ENCODE results near the gene KCNQ5. TPM values are rescaled to one million over a fixed set of nuclear protein-coding genes. Genes with fewer than 3 reads are reported as not detected.

Gene KCNQ5
- total RNA-seq, 1 experiment from 2014 or later = 9.4 TPM

GRCh38 chr6:72930556-72931132 is 308.8 kb downstream of the KCNQ5 start:
- intact Hi-C loops (cut with micrococcal nuclease; ENCODE audit: unreplicated experiment) = no loop called here
- in situ Hi-C loops (cut with HindIII; ENCODE audit: low pct_unique_long_range_greater_than_20kb, low sequenced_read_pairs) = no loop called here
- DNase-seq (ENCODE audit: low read depth, low spot score) (no peak), ATAC-seq (no peak)
- H3K4me3 ChIP-seq (ENCODE audit: low read depth in 2 of 2, low read length in 2 of 2) = no peak overlapping the region
- H3K27me3 ChIP-seq (ENCODE audit: control insufficient read depth, insufficient read depth, low read length) = no peaks in the 10 kb centered on the region
- no TSS peak for BruUV-seq (replicated peaks)
- no peaks in the 10 kb centered on the region for H3K9me3 ChIP-seq (ENCODE audit: control insufficient read depth, insufficient read depth, low read depth, low read length)
- H3K27ac ChIP-seq (ENCODE audit: low read length) = no peak overlapping the region
- no peaks in the 10 kb centered on the region for H3K36me3 ChIP-seq (ENCODE audit: control insufficient read depth, insufficient read depth, low read length)
- ChIA-PET CTCF (no interaction called here), POLR2A (no interaction called here)
- no peaks in the 10 kb centered on the region for H3K4me1 ChIP-seq (ENCODE audit: control insufficient read depth, insufficient read depth, low read length)
- TF ChIP-seq CTCF (IDR thresholded peaks at IDR 0.05) = no peak
- no peak for TF ChIP-seq TCF7L2 (IDR thresholded peaks at IDR 0.05; ENCODE audit: low read depth, low read length)
- TF ChIP-seq POLR2AphosphoS5 (IDR thresholded peaks at IDR 0.05; ENCODE audit: low read depth, low read length) = no peak
- no peak for TF ChIP-seq REST (IDR thresholded peaks at IDR 0.05; ENCODE audit: insufficient read depth in 1 of 2, low read depth in 2 of 2, low read length in 1 of 2)
- no peak for TF ChIP-seq SIN3A (IDR thresholded peaks at IDR 0.05; ENCODE audit: borderline replicate concordance, insufficient read depth, low read depth, low read length)

- in situ Hi-C loops (cut with HindIII; ENCODE audit: low pct_unique_long_range_greater_than_20kb, low sequenced_read_pairs) = no loop called here
- Histone ChIP-seq H3K4me3 (ENCODE audit: low read depth in 2 of 2, low read length in 2 of 2) (no peak overlapping the region), H3K36me3 (ENCODE audit: control insufficient read depth, insufficient read depth, low read length) (no peaks in the 10 kb centered on the region), H3K27ac (ENCODE audit: low read length) (no peak overlapping the region), H3K27me3 (ENCODE audit: control insufficient read depth, insufficient read depth, low read length) (no peaks in the 10 kb centered on the region), H3K4me1 (ENCODE audit: control insufficient read depth, insufficient read depth, low read length) (no peaks in the 10 kb centered on the region), H3K9me3 (ENCODE audit: control insufficient read depth, insufficient read depth, low read depth, low read length) (no peaks in the 10 kb centered on the region)
- ChIA-PET POLR2A (no interaction called here), CTCF (no interaction called here)
- DNase-seq (ENCODE audit: low read depth, low spot score) (no peak), ATAC-seq (no peak)
- no TSS peak for BruUV-seq (replicated peaks)
- TF ChIP-seq TCF7L2 (IDR thresholded peaks at IDR 0.05; ENCODE audit: low read depth, low read length) (no peak), CTCF (IDR thresholded peaks at IDR 0.05) (no peak), REST (IDR thresholded peaks at IDR 0.05; ENCODE audit: insufficient read depth in 1 of 2, low read depth in 2 of 2, low read length in 1 of 2) (no peak), SIN3A (IDR thresholded peaks at IDR 0.05; ENCODE audit: borderline replicate concordance, insufficient read depth, low read depth, low read length) (no peak), POLR2AphosphoS5 (IDR thresholded peaks at IDR 0.05; ENCODE audit: low read depth, low read length) (no peak)
- intact Hi-C loops (cut with micrococcal nuclease; ENCODE audit: unreplicated experiment) = no loop called here
Observed at GRCh38 chr6:72931325-72931887, 309.5 kb downstream of the KCNQ5 start.

All from Panc1 (cell line).